HUES64 (cell line): ENCODE results near the gene TMEFF2. TPM values are rescaled to one million over a fixed set of nuclear protein-coding genes. Genes with fewer than 3 reads are reported as not detected.
A peak's percentile ranks its signal among the peaks of the same experiment; 100 is the strongest.

Source experiments
- H3K27ac ChIP-seq: 2 replicates; pipeline ENCODE4 v1.7.0; 2013; ENCODE audit warnings: low read depth, low read length, inconsistent platforms
- H3K27me3 ChIP-seq: 2 replicates; pipeline ENCODE4 v1.6.1; 2013; ENCODE audit warnings: mild to moderate bottlenecking, low read length; ENCODE audit not compliant: insufficient read depth
- H3K36me3 ChIP-seq: 2 replicates; pipeline ENCODE4 v1.6.1; 2013; ENCODE audit warnings: mild to moderate bottlenecking, low read length; ENCODE audit not compliant: insufficient read depth
- H3K4me1 ChIP-seq: 2 replicates; pipeline ENCODE4 v1.6.1; 2013; ENCODE audit warnings: mild to moderate bottlenecking, low read length, moderate library complexity; ENCODE audit not compliant: insufficient read depth
- H3K4me3 ChIP-seq: 2 replicates; pipeline ENCODE4 v1.5.1; 2013; ENCODE audit warnings: mild to moderate bottlenecking, low read length, moderate library complexity
- H3K9ac ChIP-seq: 2 replicates; pipeline ENCODE4 v1.6.1; 2013; ENCODE audit warnings: mild to moderate bottlenecking, low read depth, low read length
- H3K9me3 ChIP-seq: 2 replicates; pipeline ENCODE4 v1.6.1; 2013; ENCODE audit warnings: low read depth, low read length; ENCODE audit not compliant: insufficient read depth
- WGBS: fragments of 150-250, 120-280 bp; methylation state at CpG from one replicate; pipeline ENCODE4 v1.1.7; 2013; ENCODE audit warnings: missing lambda C conversion rate; 5-methylcytosine and 5-hydroxymethylcytosine counted together
- polyA plus RNA-seq, 2 experiments: library from polyadenylated mRNA; stranded (reverse); fragments of 50-300 nt; gene quantifications; one replicate each; pipeline ENCODE4 v1.2.3, GENCODE V29; 2013

The TMEFF2 gene, protein sequence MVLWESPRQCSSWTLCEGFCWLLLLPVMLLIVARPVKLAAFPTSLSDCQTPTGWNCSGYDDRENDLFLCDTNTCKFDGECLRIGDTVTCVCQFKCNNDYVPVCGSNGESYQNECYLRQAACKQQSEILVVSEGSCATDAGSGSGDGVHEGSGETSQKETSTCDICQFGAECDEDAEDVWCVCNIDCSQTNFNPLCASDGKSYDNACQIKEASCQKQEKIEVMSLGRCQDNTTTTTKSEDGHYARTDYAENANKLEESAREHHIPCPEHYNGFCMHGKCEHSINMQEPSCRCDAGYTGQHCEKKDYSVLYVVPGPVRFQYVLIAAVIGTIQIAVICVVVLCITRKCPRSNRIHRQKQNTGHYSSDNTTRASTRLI
- polyA plus RNA-seq (2013, experiment 1 of 2) = 1.3 TPM
- 1.1 TPM for polyA plus RNA-seq (2013, experiment 2 of 2)

DNA sequence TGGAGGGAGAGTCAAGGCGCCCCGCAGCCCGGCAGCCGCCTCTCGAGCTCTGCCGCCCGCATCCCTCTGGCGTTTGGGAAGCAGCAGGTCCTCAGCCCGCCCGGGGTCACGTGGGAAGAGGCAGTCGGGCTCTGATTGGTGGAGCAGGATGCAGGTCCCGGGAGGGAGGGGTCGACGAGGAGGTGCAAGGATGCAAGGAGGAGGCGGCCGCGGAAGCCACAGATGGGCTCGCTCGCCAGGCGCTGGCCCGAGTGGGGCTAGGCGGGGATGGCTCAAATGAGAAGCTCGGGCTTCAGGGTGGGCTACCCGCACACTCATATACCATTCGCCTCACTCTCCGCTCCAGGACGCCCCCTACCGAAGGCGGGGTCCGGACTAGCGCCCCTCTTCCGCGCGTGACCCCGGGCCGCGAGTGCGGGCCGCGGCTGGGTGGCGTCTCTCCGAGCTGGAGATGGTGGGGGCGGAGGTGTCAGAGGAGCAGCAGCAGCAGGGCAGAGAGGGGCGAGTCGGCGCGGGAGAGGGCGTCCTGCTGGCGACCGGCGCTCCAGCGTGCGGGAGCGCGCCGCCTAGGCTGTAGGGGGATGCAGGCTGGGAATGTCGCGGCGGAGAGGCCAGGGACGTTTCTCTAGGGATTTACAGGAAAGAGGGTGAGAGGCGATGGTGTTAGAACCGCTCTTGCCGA lies at the start of gene TMEFF2:
TMEFF2 (minus strand) TSS at position 68 of the 682 bp plus-strand sequence. CDS start 409 bp downstream, outside the sequence.
- H3K27me3 ChIP-seq = peaks cover 89% of the 10 kb centered on the region

DNA sequence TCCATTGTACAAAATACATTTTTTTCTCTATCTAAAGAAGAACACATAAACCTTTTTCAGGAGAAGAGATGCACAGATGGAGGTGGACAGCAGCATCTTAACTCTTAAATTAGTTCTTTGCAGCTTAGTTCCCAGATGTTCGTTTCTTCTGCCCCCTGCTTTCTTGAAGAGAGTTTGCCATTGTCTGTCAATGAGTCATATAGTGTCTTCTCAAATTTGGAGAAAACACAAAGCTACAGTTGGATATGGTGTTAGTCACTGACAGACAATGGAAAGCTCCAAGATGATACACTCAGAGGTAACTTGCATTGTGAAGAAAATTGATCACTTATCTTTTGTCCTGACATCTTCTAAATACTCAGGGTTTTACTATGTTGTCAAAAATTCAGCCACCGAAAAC lies 48.8 kb upstream of the TMEFF2 start:
- Histone ChIP-seq H3K9ac (no peak overlapping the region), H3K27me3 (no peaks in the 10 kb centered on the region), H3K4me1 (peaks cover 3% of the 10 kb centered on the region; the same call in 1 of the 2 replicates), H3K9me3 (no peaks in the 10 kb centered on the region), H3K4me3 (no peak overlapping the region), H3K36me3 (no peaks in the 10 kb centered on the region), H3K27ac (no peak overlapping the region)
- 89% methylated on average over 1 of the region's 2 CpGs for WGBS

More for the DNA sequence above, at the start of gene TMEFF2:
- peaks cover 24% of the 10 kb centered on the region for H3K4me1 ChIP-seq
- no peak within 1 kb of the TSS for H3K27ac ChIP-seq
- peak within 1 kb of the TSS; percentile 67 for H3K4me3 ChIP-seq
- no peaks in the 10 kb centered on the region for H3K36me3 ChIP-seq
- H3K9me3 ChIP-seq = no peaks in the 10 kb centered on the region
- under 1% methylated on average over 64 of the region's 64 CpGs for whole genome bisulfite sequencing
- no peak within 1 kb of the TSS for H3K9ac ChIP-seq

DNA sequence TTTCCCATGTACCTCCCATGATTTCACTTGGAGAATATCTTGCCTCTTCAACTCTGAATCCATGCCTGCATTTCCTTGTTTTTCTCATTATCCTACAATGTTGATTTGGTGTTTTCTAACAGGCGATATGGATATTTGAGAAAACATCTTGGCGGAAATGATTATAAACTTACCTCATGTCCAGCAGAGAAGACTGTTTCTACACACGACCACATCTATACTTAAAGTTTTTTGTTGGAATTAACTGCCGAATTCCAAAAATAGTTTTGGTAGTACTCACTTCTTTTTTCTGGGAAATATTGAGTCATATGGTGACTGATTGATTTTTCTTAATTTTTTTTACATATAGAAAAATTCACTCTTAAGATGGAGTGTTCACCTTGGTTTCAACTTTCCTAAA lies 41.4 kb upstream of the TMEFF2 start:
- Histone ChIP-seq H3K36me3 (no peaks in the 10 kb centered on the region), H3K4me3 (no peak overlapping the region), H3K27me3 (no peaks in the 10 kb centered on the region), H3K9ac (no peak overlapping the region), H3K27ac (no peak overlapping the region), H3K9me3 (no peaks in the 10 kb centered on the region), H3K4me1 (no peaks in the 10 kb centered on the region)
- WGBS = 90% methylated on average over 3 of the region's 4 CpGs

DNA sequence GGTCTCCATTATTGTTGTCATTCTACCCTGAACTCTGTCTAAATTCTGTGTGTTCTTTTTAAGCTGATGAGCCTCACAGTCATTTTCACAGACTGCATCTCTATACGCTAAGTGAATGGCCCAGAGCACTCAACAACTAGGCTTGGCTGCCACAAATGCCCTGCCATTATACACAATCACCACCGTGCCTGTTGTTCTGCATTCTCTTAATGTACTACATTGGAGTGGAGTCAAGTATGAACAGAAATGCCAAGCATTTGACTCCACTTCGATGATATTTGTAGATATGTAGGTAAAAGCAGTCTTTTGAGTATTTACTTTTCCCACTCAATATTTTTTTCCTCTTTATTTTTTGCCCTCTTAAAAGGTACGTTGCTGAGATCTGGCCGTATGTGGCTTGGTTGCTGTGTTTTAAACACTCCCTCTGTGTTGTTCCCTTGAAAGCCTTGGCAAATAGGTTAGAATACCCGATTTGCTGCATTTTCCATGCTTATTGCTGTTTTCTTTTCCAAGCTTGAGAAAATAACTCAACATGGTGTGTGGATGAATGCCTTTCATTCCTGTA lies 36.2 kb upstream of the TMEFF2 start:
- Histone ChIP-seq H3K9ac (no peak overlapping the region), H3K27ac (no peak overlapping the region), H3K4me1 (no peaks in the 10 kb centered on the region), H3K9me3 (no peaks in the 10 kb centered on the region), H3K4me3 (no peak overlapping the region), H3K36me3 (no peaks in the 10 kb centered on the region), H3K27me3 (no peaks in the 10 kb centered on the region)
- 95% methylated on average over 5 of the region's 6 CpGs for WGBS

DNA sequence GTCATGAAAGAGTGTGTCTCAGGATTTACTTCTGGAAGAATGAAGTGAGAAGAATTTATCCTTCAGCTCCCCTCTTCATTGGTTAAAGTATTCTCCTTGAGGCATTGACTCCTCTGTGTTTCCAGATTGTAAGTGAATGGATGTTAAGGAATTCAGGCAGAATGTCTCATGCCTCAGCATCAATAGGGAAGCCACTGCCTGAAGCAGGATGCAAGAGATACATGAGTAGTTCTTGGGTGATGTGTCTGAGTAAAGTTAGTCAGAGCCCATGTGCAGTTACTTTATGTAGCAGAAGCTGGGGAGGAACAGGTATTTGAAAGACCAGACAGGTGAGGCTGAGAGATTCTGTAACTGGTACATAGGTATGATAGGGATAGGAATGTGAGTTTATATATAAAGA lies 34.0 kb upstream of the TMEFF2 start:
- Histone ChIP-seq H3K27me3 (no peaks in the 10 kb centered on the region), H3K4me3 (no peak overlapping the region), H3K9ac (no peak overlapping the region), H3K36me3 (no peaks in the 10 kb centered on the region), H3K4me1 (no peaks in the 10 kb centered on the region), H3K9me3 (no peaks in the 10 kb centered on the region), H3K27ac (no peak overlapping the region)

DNA sequence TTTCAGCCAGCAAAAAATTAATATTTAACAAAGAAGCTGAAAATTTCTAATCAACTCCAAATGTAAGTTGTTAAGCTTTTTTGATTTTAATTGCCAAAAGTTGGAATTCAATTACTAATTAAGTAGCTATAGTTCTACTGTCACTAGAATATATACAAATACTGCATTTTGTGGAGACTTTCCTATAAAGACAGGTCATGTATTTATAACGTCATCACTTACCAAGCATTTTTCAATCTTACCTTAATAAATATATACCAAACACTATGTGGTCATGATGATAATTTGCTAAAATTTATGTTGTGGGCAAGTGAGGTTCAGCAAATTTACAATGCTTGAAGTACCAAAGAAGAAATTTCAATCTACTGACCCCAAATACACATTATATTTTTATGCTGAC lies 24.2 kb upstream of the TMEFF2 start:
- no CpG with 5 or more reads among the region's 1 CpG for whole genome bisulfite sequencing
- no peak overlapping the region for H3K4me3 ChIP-seq
- H3K4me1 ChIP-seq = no peaks in the 10 kb centered on the region
- no peaks in the 10 kb centered on the region for H3K36me3 ChIP-seq
- H3K9me3 ChIP-seq = no peaks in the 10 kb centered on the region
- no peaks in the 10 kb centered on the region for H3K27me3 ChIP-seq
- H3K9ac ChIP-seq = no peak overlapping the region
- no peak overlapping the region for H3K27ac ChIP-seq

DNA sequence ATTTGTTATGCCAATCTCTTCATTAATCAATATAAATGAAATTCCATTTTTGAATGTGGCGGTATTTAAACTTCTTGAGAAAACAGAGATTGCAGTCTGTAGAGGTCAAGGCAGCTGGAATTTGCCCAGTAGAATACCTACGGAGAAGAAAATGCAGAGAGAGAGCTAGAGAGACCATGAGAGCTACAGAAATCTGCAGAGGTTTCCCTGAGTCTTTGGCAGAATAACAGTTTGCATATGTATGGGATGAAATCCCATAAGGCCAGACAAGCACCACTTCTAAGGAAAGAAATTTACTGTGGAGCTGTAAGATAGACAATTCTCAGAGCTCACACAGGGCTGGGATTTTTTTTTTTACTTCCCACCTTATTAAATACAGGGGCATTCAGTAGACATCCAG lies 23.6 kb upstream of the TMEFF2 start:
- 80% methylated on average over 2 of the region's 2 CpGs for WGBS
- Histone ChIP-seq H3K27me3 (no peaks in the 10 kb centered on the region), H3K9ac (no peak overlapping the region), H3K27ac (no peak overlapping the region), H3K36me3 (no peaks in the 10 kb centered on the region), H3K9me3 (no peaks in the 10 kb centered on the region), H3K4me3 (no peak overlapping the region), H3K4me1 (no peaks in the 10 kb centered on the region)

DNA sequence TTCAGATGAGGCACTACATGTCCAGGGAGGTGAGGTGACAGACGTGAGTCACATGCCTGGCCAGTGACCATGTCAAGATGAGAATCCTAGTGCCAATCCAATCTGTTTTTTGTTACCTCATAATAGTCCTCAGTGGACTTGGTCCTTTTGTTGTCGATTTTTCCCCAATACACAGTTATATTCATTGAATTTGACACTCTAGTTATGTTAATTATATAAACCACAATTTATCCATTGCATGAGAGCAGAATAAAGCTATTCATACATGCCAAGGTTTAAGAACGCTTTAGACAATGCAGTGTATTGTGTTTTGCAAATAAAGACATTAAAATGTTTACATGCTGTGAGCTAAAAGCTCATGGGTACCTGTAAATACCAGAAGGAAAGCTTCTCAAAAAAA lies 21.6 kb upstream of the TMEFF2 start:
- Histone ChIP-seq H3K27ac (no peak overlapping the region), H3K4me1 (no peaks in the 10 kb centered on the region), H3K36me3 (no peaks in the 10 kb centered on the region), H3K27me3 (no peaks in the 10 kb centered on the region), H3K9ac (no peak overlapping the region), H3K4me3 (no peak overlapping the region), H3K9me3 (no peaks in the 10 kb centered on the region)
- WGBS = 90% methylated on average over 3 of the region's 3 CpGs

DNA sequence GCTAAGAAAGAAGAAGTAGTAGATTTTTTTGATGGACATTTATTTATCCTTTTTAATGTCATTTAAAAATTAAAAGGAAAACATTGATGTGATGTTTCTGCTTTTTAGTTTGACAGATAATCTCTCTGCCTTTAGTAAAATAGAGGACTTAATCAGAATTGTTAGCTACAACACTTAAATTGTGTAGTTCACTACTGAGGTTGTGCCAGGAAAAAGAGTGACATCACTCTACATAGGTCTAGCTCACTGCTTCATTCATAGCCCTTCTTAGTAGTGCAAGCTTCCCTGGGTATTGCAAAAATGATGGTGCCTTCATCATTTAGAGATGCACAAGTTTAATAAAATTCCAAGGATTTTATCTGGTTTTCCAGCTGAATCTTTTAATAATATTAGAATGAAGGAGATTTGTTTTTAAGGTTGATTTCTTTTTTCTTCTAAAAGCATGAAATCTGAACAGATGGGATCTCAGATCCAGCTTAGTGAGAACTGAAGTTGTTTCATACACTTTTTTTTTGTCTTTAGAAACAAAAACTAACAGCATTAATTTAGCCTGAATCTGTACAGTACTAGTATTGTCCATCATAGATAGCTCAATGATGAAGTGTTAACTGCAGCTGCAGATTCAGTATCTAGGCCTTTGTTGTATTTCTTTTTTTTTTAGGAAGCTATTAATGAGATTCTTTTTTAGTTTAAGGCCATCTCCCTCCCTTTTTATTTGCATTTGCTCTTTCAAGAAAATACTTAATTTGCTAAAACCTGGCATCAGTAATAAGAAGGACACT lies 20.6 kb upstream of the TMEFF2 start:
- no peaks in the 10 kb centered on the region for H3K9me3 ChIP-seq
- no peak overlapping the region for H3K4me3 ChIP-seq
- H3K27ac ChIP-seq = no peak overlapping the region
- no peaks in the 10 kb centered on the region for H3K27me3 ChIP-seq
- H3K4me1 ChIP-seq = no peaks in the 10 kb centered on the region
- H3K36me3 ChIP-seq = no peaks in the 10 kb centered on the region
- H3K9ac ChIP-seq = no peak overlapping the region

DNA sequence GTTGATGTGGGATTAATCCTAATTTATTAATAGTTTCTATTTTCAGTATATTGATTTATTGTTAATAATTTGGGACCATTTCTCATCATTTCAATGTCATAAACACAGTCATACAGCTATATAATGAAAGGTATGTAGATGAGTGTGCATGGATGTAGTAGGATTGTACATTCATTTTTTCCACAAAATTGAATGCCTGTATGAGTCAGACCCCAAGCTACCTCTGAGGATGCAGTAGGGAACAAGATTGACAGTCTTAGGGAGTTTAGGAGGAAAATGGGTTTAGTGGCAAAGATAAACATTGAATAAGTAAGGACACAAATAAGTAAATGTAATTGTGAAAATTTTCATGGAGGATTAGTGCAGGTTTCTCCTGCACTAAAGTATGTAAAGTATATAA lies 14.1 kb upstream of the TMEFF2 start:
- Histone ChIP-seq H3K36me3 (no peaks in the 10 kb centered on the region), H3K9ac (no peak overlapping the region), H3K4me3 (no peak overlapping the region), H3K27ac (no peak overlapping the region), H3K9me3 (no peaks in the 10 kb centered on the region), H3K27me3 (no peaks in the 10 kb centered on the region), H3K4me1 (no peaks in the 10 kb centered on the region)

DNA sequence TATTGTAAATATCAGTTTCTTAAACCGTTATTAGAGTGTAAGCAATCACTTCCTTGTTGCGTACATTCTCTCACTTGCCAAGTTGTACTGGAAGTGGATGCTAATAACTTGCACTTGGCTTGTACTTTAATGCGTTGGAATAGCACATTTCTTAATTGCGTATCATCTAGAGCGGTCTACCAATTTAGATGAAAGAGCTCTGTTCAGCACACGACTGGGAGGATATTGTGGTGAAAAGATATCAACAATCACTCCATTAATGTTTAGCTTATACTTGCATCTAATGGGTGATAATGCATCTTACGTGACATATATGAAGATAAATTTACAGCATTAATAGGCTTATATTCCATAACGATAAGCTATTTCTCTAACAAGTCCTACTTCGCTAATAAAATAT lies 11.7 kb upstream of the TMEFF2 start:
- no peak overlapping the region for H3K4me3 ChIP-seq
- no peaks in the 10 kb centered on the region for H3K36me3 ChIP-seq
- WGBS = 94% methylated on average over 5 of the region's 9 CpGs
- no peak overlapping the region for H3K27ac ChIP-seq
- no peaks in the 10 kb centered on the region for H3K27me3 ChIP-seq
- no peaks in the 10 kb centered on the region for H3K4me1 ChIP-seq
- H3K9me3 ChIP-seq = no peaks in the 10 kb centered on the region
- H3K9ac ChIP-seq = no peak overlapping the region
